H9 (cell line): ENCODE measurements around the gene CDK5R2. TPM values are rescaled to one million over a fixed set of nuclear protein-coding genes. Genes with fewer than 3 reads are reported as not detected.

Experiments
- DNase-seq: peaks from one replicate; pipeline ENCODE4 v3.0.0-alpha.2; 2017
- H2AFZ ChIP-seq: one replicate; pipeline ENCODE4 v1.6.1; 2013; ENCODE audit warnings: mild to moderate bottlenecking, low read length, control low read depth, moderate library complexity
- H2AK5ac ChIP-seq: 2 replicates; pipeline ENCODE4 v1.6.1; 2013; ENCODE audit warnings: low read length, control low read depth, mixed read lengths; ENCODE audit not compliant: insufficient read length
- H2BK120ac ChIP-seq: one replicate; pipeline ENCODE4 v1.6.1; 2013; ENCODE audit warnings: low read depth, mild to moderate bottlenecking, low read length, control low read depth, inconsistent platforms; ENCODE audit not compliant: poor library complexity, severe bottlenecking
- H2BK12ac ChIP-seq: 2 replicates; pipeline ENCODE4 v1.6.1; 2013; ENCODE audit warnings: low read length, control low read depth, mixed read lengths, low read depth; ENCODE audit not compliant: insufficient read length
- H2BK15ac ChIP-seq: 2 replicates; pipeline ENCODE4 v1.6.1; 2013; ENCODE audit warnings: low read depth, low read length, control low read depth
- H2BK20ac ChIP-seq: one replicate; pipeline ENCODE4 v1.6.1; 2013; ENCODE audit warnings: low read depth, mild to moderate bottlenecking, low read length, control low read depth, inconsistent platforms; ENCODE audit not compliant: poor library complexity, severe bottlenecking
- H2BK5ac ChIP-seq: 2 replicates; pipeline ENCODE4 v1.6.1; 2013; ENCODE audit warnings: low read length, control low read depth, mixed read lengths; ENCODE audit not compliant: insufficient read length
- H3K14ac ChIP-seq: 2 replicates; pipeline ENCODE4 v1.6.1; 2013; ENCODE audit warnings: low read length, control low read depth; ENCODE audit not compliant: insufficient read depth
- H3K18ac ChIP-seq: 2 replicates; pipeline ENCODE4 v1.6.1; 2013; ENCODE audit warnings: low read depth, mild to moderate bottlenecking, mixed read lengths, low read length, control low read depth; ENCODE audit not compliant: insufficient read length
- H3K23ac ChIP-seq: 2 replicates; pipeline ENCODE4 v1.6.1; 2013; ENCODE audit warnings: low read length, control low read depth, mixed read lengths, low read depth; ENCODE audit not compliant: insufficient read length
- H3K23me2 ChIP-seq: 2 replicates; pipeline ENCODE4 v1.6.1; 2013; ENCODE audit warnings: low read depth, mild to moderate bottlenecking, mixed read lengths, low read length, control low read depth; ENCODE audit not compliant: insufficient read length, poor library complexity, severe bottlenecking
- H3K27ac ChIP-seq: 2 replicates; pipeline ENCODE4 v1.5.1; 2013; ENCODE audit warnings: low read length, control low read depth, mixed read lengths, low read depth; ENCODE audit not compliant: insufficient read length
- H3K27me3 ChIP-seq: 2 replicates; pipeline ENCODE4 v1.6.1; 2013; ENCODE audit warnings: low read length, control low read depth, inconsistent platforms; ENCODE audit not compliant: insufficient read depth
- H3K4ac ChIP-seq: 2 replicates; pipeline ENCODE4 v1.6.1; 2013; ENCODE audit warnings: low read depth, mild to moderate bottlenecking, control low read depth, inconsistent platforms, low read length, moderate library complexity
- H3K4me1 ChIP-seq: 2 replicates; pipeline ENCODE4 v1.6.1; 2013; ENCODE audit warnings: low read length, control low read depth, inconsistent platforms; ENCODE audit not compliant: insufficient read depth
- H3K4me2 ChIP-seq: 2 replicates; pipeline ENCODE4 v1.6.1; 2013; ENCODE audit warnings: low read length, control low read depth, mixed read lengths; ENCODE audit not compliant: insufficient read length, insufficient read depth
- H3K56ac ChIP-seq: 2 replicates; pipeline ENCODE4 v1.6.1; 2013; ENCODE audit warnings: low read depth, mild to moderate bottlenecking, mixed read lengths, low read length, control low read depth; ENCODE audit not compliant: insufficient read length
- H3K79me1 ChIP-seq: 2 replicates; pipeline ENCODE4 v1.6.1; 2013; ENCODE audit warnings: low read depth, mild to moderate bottlenecking, moderate library complexity, low read length, control low read depth, inconsistent platforms; ENCODE audit not compliant: insufficient read depth, poor library complexity, severe bottlenecking
- H3K79me2 ChIP-seq: 2 replicates; pipeline ENCODE4 v1.6.1; 2013; ENCODE audit warnings: low read length, control low read depth, inconsistent platforms; ENCODE audit not compliant: insufficient read depth
- H3K9ac ChIP-seq: 2 replicates; pipeline ENCODE4 v1.6.1; 2013; ENCODE audit warnings: low read length, control low read depth, mixed read lengths; ENCODE audit not compliant: insufficient read length; ENCODE audit errors: extremely low read depth
- H3K9me3 ChIP-seq: one replicate; pipeline ENCODE4 v1.6.1; 2013; ENCODE audit warnings: low read depth, low read length, inconsistent platforms; ENCODE audit not compliant: control insufficient read depth
- H3T11ph ChIP-seq: one replicate; pipeline ENCODE4 v1.6.1; 2013; ENCODE audit warnings: mild to moderate bottlenecking, low read length, control low read depth, inconsistent platforms
- H4K20me1 ChIP-seq: one replicate; pipeline ENCODE4 v1.6.1; 2013; ENCODE audit not compliant: control insufficient read depth, insufficient read length, insufficient read depth
- H4K5ac ChIP-seq: 2 replicates; pipeline ENCODE4 v1.6.1; 2013; ENCODE audit warnings: low read depth, mild to moderate bottlenecking, mixed read lengths, low read length, control low read depth; ENCODE audit not compliant: insufficient read length
- H4K8ac ChIP-seq: replicated peaks from 2 replicates; pipeline ENCODE4 v1.6.1; 2013; ENCODE audit warnings: low read length, control low read depth, mixed read lengths, low read depth; ENCODE audit not compliant: insufficient read length
- H4K91ac ChIP-seq: 2 replicates; pipeline ENCODE4 v1.6.1; 2013; ENCODE audit warnings: low read depth, mild to moderate bottlenecking, moderate library complexity, mixed read lengths, low read length, control low read depth; ENCODE audit not compliant: insufficient read length
- H3K27ac Mint-ChIP-seq, 3 experiments: 2 replicates in 2 of 3; 3 replicates in 1 of 3; pipeline ENCODE4 v1.8.0; 2020 to 2021; ENCODE audit warnings: mixed read lengths in 3 of 3, mild to moderate bottlenecking in 1 of 3, moderate library complexity in 1 of 3
- H3K27me3 Mint-ChIP-seq: 2 replicates; pipeline ENCODE4 v1.8.0; 2021; ENCODE audit warnings: low read depth, mild to moderate bottlenecking, moderate library complexity, mixed read lengths
- H3K36me3 Mint-ChIP-seq, 3 experiments: 2 replicates in 2 of 3; 3 replicates in 1 of 3; pipeline ENCODE4 v1.8.0; 2020 to 2021; ENCODE audit warnings: low read depth in 3 of 3, mixed read lengths in 3 of 3; ENCODE audit not compliant: insufficient read depth in 1 of 3
- H3K4me1 Mint-ChIP-seq, 2 experiments: 2 replicates each; pipeline ENCODE4 v1.8.0; 2020; ENCODE audit warnings: mixed read lengths in 2 of 2
- H3K4me3 Mint-ChIP-seq, 2 experiments: 2 replicates in 1 of 2; 3 replicates in 1 of 2; pipeline ENCODE4 v1.8.0; 2020 to 2021; ENCODE audit warnings: mild to moderate bottlenecking in 2 of 2, mixed read lengths in 2 of 2, moderate library complexity in 1 of 2
- H3K9me3 Mint-ChIP-seq, 2 experiments: 2 replicates in 1 of 2; 3 replicates in 1 of 2; pipeline ENCODE4 v1.8.0; 2020; ENCODE audit warnings: mild to moderate bottlenecking in 2 of 2, mixed read lengths in 2 of 2, moderate library complexity in 1 of 2
- CTCF ChIP-seq: fragments of 200-600 bp; sonication (generic); conservative IDR thresholded peaks from 3 replicates; pipeline ENCODE4 v1.8.0; 2021; ENCODE audit warnings: antibody characterized with exemption, mild to moderate bottlenecking
- WGBS: extraction: QIAGEN DNeasy Blood & Tissue Kit; methylation state at CpG from one replicate; pipeline ENCODE4 v1.1.7; 2013; ENCODE audit warnings: missing lambda C conversion rate, low lambda C conversion rate, mixed read lengths; ENCODE audit not compliant: insufficient read length; ENCODE audit errors: extremely low coverage; 5-methylcytosine and 5-hydroxymethylcytosine counted together
- total RNA-seq: library from RNA; stranded (reverse); gene quantifications from 2 replicates; pipeline ENCODE4 v1.2.1, GENCODE V29; 2021

The CDK5R2 gene
- total RNA-seq, 1 experiment from 2014 or later, result 0.26 TPM

- H2AK5ac ChIP-seq, result no peak overlapping the region
- peak overlapping the region; percentile 36 for H3K4me2 ChIP-seq
- no peaks in the 10 kb centered on the region for H3K79me1 ChIP-seq
- peaks cover 10% of the 10 kb centered on the region for H3K23me2 ChIP-seq
- no peak overlapping the region for H4K5ac ChIP-seq
- Mint-ChIP-seq H3K4me1 (peaks cover 30 to 39% of the 10 kb centered on the region in 2 experiments), H3K27ac (no peak overlapping the region), H3K27me3 (peaks cover 99% of the 10 kb centered on the region), H3K4me3 (peak overlapping the region; percentile 72 to 87; a peak in 4 of 5 replicates), H3K9me3 (peaks cover 0 to 3% of the 10 kb centered on the region in 2 experiments; a peak in 1 of 5 replicates), H3K36me3 (no peaks in the 10 kb centered on the region; a peak in 1 of 7 replicates)
- no peak overlapping the region for H3K27ac ChIP-seq
- no peak overlapping the region for H3K4ac ChIP-seq
- no peak overlapping the region for H3K56ac ChIP-seq
- H4K8ac ChIP-seq, result no peak overlapping the region
- H4K20me1 ChIP-seq, result no peaks in the 10 kb centered on the region
- no peak overlapping the region for H3K14ac ChIP-seq
- H2BK120ac ChIP-seq, result no peak overlapping the region
- H3K9me3 ChIP-seq, result no peaks in the 10 kb centered on the region
- H2AFZ ChIP-seq, result no peak overlapping the region
- peaks cover 9% of the 10 kb centered on the region; the same call in 1 of the 2 replicates for H3K4me1 ChIP-seq
- H2BK20ac ChIP-seq, result no peak overlapping the region
- H3K9ac ChIP-seq, result no peak overlapping the region
- no peak overlapping the region for H2BK15ac ChIP-seq
- peaks cover 71% of the 10 kb centered on the region for H3K27me3 ChIP-seq
- DNase-seq, result peak; percentile 67
- no CpG with 5 or more reads among the region's 70 CpGs for WGBS
- H2BK5ac ChIP-seq, result no peak overlapping the region
- no peak overlapping the region for H3K23ac ChIP-seq
- no peak for TF ChIP-seq CTCF
- H3K18ac ChIP-seq, result no peak overlapping the region
- H3K79me2 ChIP-seq, result no peaks in the 10 kb centered on the region
- no peak overlapping the region for H3T11ph ChIP-seq
- no peak overlapping the region for H4K91ac ChIP-seq
- H2BK12ac ChIP-seq, result no peak overlapping the region
Observed at GRCh38 chr2:219001577-219002394, 42.3 kb downstream of the CDK5R2 start.
